GM12891 (cell line): ENCODE results near the gene LBX2.

Experiments used
- POLR2A ChIP-seq: IDR thresholded peaks from 2 replicates; pipeline ENCODE4 v1.6.1; 2011; ENCODE audit warnings: low read depth, low read length, control low read depth
- TAF1 ChIP-seq: IDR thresholded peaks from 2 replicates; pipeline ENCODE4 v1.6.1; 2011; ENCODE audit warnings: low read depth, low read length, control low read depth

GRCh38 chr2:74527741-74528140 is 28.3 kb upstream of the LBX2 start:
- no peak for TF ChIP-seq POLR2A
- TF ChIP-seq TAF1, result no peak
